ENCODE results near the gene MTHFD1.

DNA sequence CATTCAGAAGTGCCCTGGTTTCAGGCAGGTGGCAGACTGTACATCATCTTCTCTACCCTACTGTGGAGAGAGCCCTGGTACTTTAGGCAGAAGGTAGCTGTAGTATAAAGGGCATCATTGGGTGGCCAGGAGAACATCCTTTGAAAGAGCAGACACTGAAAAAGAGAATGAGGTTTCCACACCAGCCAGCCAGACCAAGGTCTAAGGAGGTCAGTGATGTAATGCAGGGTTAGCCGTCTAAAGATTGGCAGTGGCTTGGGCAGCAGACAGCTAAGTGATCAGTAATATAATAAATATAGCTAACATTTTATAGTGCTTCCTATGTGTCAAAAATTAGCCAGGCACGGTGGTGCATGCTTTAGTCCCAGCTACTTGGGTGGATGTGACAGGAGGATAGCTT is 103.5 kb downstream of the MTHFD1 start:
- TF ChIP-seq, protein P1, sequence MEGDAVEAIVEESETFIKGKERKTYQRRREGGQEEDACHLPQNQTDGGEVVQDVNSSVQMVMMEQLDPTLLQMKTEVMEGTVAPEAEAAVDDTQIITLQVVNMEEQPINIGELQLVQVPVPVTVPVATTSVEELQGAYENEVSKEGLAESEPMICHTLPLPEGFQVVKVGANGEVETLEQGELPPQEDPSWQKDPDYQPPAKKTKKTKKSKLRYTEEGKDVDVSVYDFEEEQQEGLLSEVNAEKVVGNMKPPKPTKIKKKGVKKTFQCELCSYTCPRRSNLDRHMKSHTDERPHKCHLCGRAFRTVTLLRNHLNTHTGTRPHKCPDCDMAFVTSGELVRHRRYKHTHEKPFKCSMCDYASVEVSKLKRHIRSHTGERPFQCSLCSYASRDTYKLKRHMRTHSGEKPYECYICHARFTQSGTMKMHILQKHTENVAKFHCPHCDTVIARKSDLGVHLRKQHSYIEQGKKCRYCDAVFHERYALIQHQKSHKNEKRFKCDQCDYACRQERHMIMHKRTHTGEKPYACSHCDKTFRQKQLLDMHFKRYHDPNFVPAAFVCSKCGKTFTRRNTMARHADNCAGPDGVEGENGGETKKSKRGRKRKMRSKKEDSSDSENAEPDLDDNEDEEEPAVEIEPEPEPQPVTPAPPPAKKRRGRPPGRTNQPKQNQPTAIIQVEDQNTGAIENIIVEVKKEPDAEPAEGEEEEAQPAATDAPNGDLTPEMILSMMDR (IDR thresholded peaks at IDR 0.05) = no peak
- no peak for TF ChIP-seq POLR2AphosphoS5 (IDR thresholded peaks at IDR 0.05)
- no peak for TF ChIP-seq POLR2A (IDR thresholded peaks at IDR 0.05)
